HG02840 (cell line): ENCODE results near the gene SYNPO.

ENCODE experiments used
- ATAC-seq: cut with Tn5 transposase; IDR thresholded peaks from one replicate; pipeline ENCODE4 v1.9.1; 2021; ENCODE audit warnings: mild to moderate bottlenecking, moderate library complexity, moderate number of reproducible peaks; ENCODE audit not compliant: unreplicated experiment, low FRiP score

Gene SYNPO

GRCh38 chr5:150623152-150623877 is 17.1 kb upstream of the SYNPO start:
- no peak for ATAC-seq

- no peak for ATAC-seq
Observed at GRCh38 chr5:150623878-150624216, 16.6 kb upstream of the SYNPO start.

GRCh38 chr5:150624334-150625163 is 15.9 kb upstream of the SYNPO start:
- no peak for ATAC-seq

GRCh38 chr5:150625164-150625535 is 15.3 kb upstream of the SYNPO start:
- no peak for ATAC-seq

- ATAC-seq, result peak; percentile 51
Observed at GRCh38 chr5:150625831-150626746, 14.4 kb upstream of the SYNPO start.

GRCh38 chr5:150626853-150627276 is 13.6 kb upstream of the SYNPO start:
- no peak for ATAC-seq

GRCh38 chr5:150627731-150628545 is 12.5 kb upstream of the SYNPO start:
- ATAC-seq, result no peak

- ATAC-seq, result no peak
Observed at GRCh38 chr5:150628936-150629485, 11.4 kb upstream of the SYNPO start.

- ATAC-seq, result no peak
Observed at GRCh38 chr5:150630016-150630415, 10.4 kb upstream of the SYNPO start.

- ATAC-seq, result no peak
Observed at GRCh38 chr5:150630461-150631325, 9.8 kb upstream of the SYNPO start.

GRCh38 chr5:150631326-150631701 is 9.1 kb upstream of the SYNPO start:
- ATAC-seq, result no peak

GRCh38 chr5:150632305-150633160 is 7.9 kb upstream of the SYNPO start:
- ATAC-seq, result no peak

GRCh38 chr5:150633429-150633828 is 7.0 kb upstream of the SYNPO start:
- ATAC-seq, result no peak

- no peak for ATAC-seq
Observed at GRCh38 chr5:150636391-150637244, 3.8 kb upstream of the SYNPO start.

- no peak for ATAC-seq
Observed at GRCh38 chr5:150637245-150638052, 3.0 kb upstream of the SYNPO start.

GRCh38 chr5:150638053-150638444 is 2.4 kb upstream of the SYNPO start:
- no peak for ATAC-seq
